Stimulated activated CD8-positive, alpha-beta memory T cell treated with anti-CD3 and anti-CD28 coated beads, Interleukin-12 subunit alpha, Interleukin-12 subunit beta, amount 100 ng/mL, for 24 hours (primary cell): ENCODE measurements around the gene TRIM66.

Experiments
- DNase-seq: peaks from one replicate; pipeline ENCODE4 v3.0.0-alpha.2; 2020; ENCODE audit errors: extremely low read depth

Gene TRIM66

DNA sequence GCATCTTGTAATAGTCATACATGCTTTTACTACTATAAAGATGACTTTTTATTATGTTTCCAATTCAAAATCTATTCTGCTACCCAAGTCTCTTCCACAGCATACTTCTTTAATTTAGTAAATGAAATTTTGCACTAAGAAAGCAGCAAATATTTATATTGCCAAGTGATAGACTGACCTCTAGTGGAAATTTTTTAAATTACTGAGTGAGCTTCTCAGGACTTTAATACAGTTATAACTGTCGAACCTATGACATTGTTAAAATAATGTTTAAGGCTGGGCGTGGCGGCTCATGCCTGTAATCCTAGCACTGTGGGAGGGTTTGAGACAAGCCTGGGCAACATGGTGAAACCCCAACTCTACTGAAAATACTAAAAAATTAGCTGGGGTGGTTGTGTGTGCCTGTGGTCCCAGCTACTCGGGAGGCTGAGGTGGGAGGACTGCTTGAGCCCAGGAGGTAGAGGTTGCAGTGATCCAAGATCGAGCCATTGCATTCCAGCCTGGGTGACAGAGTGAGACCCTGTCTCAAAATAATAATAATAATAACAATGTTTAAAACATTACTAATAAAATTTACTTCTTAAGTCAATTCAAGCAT, 115.8 kb downstream of the TRIM66 start:
- no peak for DNase-seq

DNA sequence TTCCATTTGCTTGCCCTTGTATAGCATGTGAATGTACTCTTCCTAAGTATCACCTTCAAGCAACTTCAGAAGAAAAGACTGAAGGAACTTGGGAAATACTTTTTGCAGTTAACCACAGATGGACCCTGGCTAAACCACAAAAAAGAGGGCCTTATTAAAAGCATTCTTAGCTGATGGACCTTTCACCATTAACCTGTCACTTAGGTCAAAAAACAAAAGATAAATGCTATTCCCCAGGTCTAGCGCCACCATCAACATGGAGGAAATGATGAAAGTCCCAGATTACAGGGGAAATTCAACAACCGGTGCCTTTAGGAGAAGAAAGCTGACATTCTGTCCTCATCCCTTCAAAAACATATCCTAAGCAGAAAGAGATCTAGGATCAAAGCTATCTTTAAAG, 117.9 kb downstream of the TRIM66 start:
- DNase-seq: no peak
